Loucy (cell line): Measurements from ENCODE around the gene PCK1.

Experiments
- EZH2phosphoT487 ChIP-seq: fragments of 200-600 bp; IDR thresholded peaks from 2 replicates; pipeline ENCODE4 v1.6.1; 2018; ENCODE audit warnings: antibody characterized with exemption, mild to moderate bottlenecking, moderate library complexity, borderline replicate concordance
- TF ChIP-seq, protein P1 (sequence below): fragments of 200-600 bp; sonication (generic); conservative IDR thresholded peaks from 2 replicates; pipeline ENCODE4 v1.5.1; 2014; ENCODE audit warnings: mild to moderate bottlenecking, antibody characterized with exemption, low read length

DNA sequence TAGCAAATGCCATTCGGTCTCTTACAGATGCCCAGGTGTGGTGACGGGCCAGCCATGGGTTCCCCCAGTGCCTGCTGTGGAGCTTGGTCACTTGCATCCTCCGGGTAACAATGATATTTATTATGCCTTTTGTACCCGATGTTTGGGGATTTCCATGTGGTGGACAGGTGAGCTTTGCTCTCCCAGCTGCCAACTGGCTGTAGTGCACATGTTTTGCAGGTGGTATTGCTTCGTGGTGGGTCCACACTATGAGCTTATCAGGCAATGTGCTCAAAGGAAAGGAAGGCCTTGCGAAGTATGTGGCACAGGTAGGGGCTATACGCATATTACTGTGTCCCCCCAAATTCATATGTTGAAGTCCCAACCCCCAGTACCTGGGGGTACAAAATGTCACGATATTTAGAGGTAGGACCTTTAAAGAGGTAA, 31.7 kb upstream of the PCK1 start:
- TF ChIP-seq, protein P1, sequence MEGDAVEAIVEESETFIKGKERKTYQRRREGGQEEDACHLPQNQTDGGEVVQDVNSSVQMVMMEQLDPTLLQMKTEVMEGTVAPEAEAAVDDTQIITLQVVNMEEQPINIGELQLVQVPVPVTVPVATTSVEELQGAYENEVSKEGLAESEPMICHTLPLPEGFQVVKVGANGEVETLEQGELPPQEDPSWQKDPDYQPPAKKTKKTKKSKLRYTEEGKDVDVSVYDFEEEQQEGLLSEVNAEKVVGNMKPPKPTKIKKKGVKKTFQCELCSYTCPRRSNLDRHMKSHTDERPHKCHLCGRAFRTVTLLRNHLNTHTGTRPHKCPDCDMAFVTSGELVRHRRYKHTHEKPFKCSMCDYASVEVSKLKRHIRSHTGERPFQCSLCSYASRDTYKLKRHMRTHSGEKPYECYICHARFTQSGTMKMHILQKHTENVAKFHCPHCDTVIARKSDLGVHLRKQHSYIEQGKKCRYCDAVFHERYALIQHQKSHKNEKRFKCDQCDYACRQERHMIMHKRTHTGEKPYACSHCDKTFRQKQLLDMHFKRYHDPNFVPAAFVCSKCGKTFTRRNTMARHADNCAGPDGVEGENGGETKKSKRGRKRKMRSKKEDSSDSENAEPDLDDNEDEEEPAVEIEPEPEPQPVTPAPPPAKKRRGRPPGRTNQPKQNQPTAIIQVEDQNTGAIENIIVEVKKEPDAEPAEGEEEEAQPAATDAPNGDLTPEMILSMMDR = no peak
- no peak for TF ChIP-seq EZH2phosphoT487
